Lung (tissue), 12 donors: Measurements from ENCODE around the gene USP44. TPM values are rescaled to one million over a fixed set of nuclear protein-coding genes. Genes with fewer than 3 reads are reported as not detected.

ENCODE experiments used
- ATAC-seq: fragments of 200-7000 bp; cut with Tn5 transposase; one replicate; pipeline ENCODE4 v1.9.1; 2020; ENCODE audit warnings: moderate number of reproducible peaks; ENCODE audit not compliant: insufficient read depth, low FRiP score
- DNase-seq, 3 donors: peaks; one replicate each; pipeline ENCODE4 v3.0.0-alpha.2; 2013 to 2017
- H3K27ac ChIP-seq, 2 donors: one replicate each; pipeline ENCODE4 v1.5.1; 2013; ENCODE audit warnings: mild to moderate bottlenecking in 2 of 2, moderate library complexity in 2 of 2, control low read depth in 1 of 2, inconsistent platforms in 1 of 2, low read depth in 1 of 2, low read length in 1 of 2
- H3K27me3 ChIP-seq, 3 donors: one replicate each; pipeline ENCODE4 v1.5.1; 2013; ENCODE audit warnings: low read length in 2 of 3; ENCODE audit not compliant: control insufficient read depth in 3 of 3, insufficient read depth in 3 of 3
- H3K36me3 ChIP-seq, 4 donors: one replicate each; pipeline ENCODE4 v1.5.1; 2013; ENCODE audit warnings: low read length in 4 of 4, mild to moderate bottlenecking in 1 of 4, moderate library complexity in 1 of 4; ENCODE audit not compliant: control insufficient read depth in 4 of 4, insufficient read depth in 4 of 4
- H3K4me1 ChIP-seq, 5 donors: one replicate each; pipeline ENCODE4 v1.5.1; 2013; ENCODE audit warnings: low read length in 5 of 5, mild to moderate bottlenecking in 2 of 5, moderate library complexity in 1 of 5; ENCODE audit not compliant: control insufficient read depth in 5 of 5, insufficient read depth in 5 of 5
- H3K4me3 ChIP-seq: one replicate; pipeline ENCODE4 v1.5.1; 2013; ENCODE audit warnings: mild to moderate bottlenecking, control low read depth, moderate library complexity
- H3K9ac ChIP-seq, 2 donors: one replicate each; pipeline ENCODE4 v1.5.1; 2013; ENCODE audit warnings: low read length in 2 of 2, control low read depth in 1 of 2; ENCODE audit not compliant: insufficient read depth in 1 of 2
- H3K9me3 ChIP-seq, 4 donors: one replicate each; pipeline ENCODE4 v1.5.1; 2013; ENCODE audit warnings: low read length in 3 of 4, mild to moderate bottlenecking in 1 of 4, moderate library complexity in 1 of 4; ENCODE audit not compliant: control insufficient read depth in 4 of 4, insufficient read depth in 3 of 4
- WGBS, 2 donors: extraction: QIAGEN DNeasy Blood & Tissue Kit; methylation state at CpG; one replicate each; pipeline ENCODE4 v1.1.7; 2013; 5-methylcytosine and 5-hydroxymethylcytosine counted together
- polyA plus RNA-seq, 2 donors: library from polyadenylated mRNA; stranded (reverse); fragments of 200-250 nt; gene quantifications; one replicate each; pipeline ENCODE4 v1.2.1, GENCODE V29; 2013
- total RNA-seq, 2 donors: library from RNA; depleted of rRNA in 1 of 2; stranded (reverse); fragments of >200 nt in 1 of 2; gene quantifications; one replicate each; pipeline ENCODE4 v1.2.1, GENCODE V29; 2014 to 2021
- TF ChIP-seq, protein P1 (sequence below): IDR thresholded peaks from 2 replicates; pipeline ENCODE4 v1.5.1; 2012; ENCODE audit warnings: mild to moderate bottlenecking; ENCODE audit errors: control extremely low read depth, extremely low read depth
- donor health status: control.
- donor health status: control.
- donor health status: Bipolar disorder and iron deficiency.
- donor health status: healthy.
- donor health status: DM: yes; HTN: yes; CAD: no.

The USP44 gene
- total and polyA plus RNA-seq, 4 donors: 2.3 to 18.6 (median 10.2) TPM

GRCh38 chr12:95506707-95507523, 44.4 kb downstream of the USP44 start:
- Histone ChIP-seq H3K36me3 (peaks cover 25 to 55% (median 35%) of the 10 kb centered on the region in 4 donors), H3K27ac (peak overlapping the region in 1 of 2 donors; percentile 67), H3K9me3 (no peaks in the 10 kb centered on the region), H3K4me3 (no peak overlapping the region), H3K4me1 (peaks cover 0 to 7% (median 3%) of the 10 kb centered on the region in 5 donors), H3K9ac (no peak overlapping the region), H3K27me3 (no peaks in the 10 kb centered on the region)
- 61 to 83% methylated on average over 10 of the region's 10 CpGs for WGBS, 2 donors
- peak in 1 of 3 donors; percentile 8 for DNase-seq
- no peak for ATAC-seq
- TF ChIP-seq, protein P1, sequence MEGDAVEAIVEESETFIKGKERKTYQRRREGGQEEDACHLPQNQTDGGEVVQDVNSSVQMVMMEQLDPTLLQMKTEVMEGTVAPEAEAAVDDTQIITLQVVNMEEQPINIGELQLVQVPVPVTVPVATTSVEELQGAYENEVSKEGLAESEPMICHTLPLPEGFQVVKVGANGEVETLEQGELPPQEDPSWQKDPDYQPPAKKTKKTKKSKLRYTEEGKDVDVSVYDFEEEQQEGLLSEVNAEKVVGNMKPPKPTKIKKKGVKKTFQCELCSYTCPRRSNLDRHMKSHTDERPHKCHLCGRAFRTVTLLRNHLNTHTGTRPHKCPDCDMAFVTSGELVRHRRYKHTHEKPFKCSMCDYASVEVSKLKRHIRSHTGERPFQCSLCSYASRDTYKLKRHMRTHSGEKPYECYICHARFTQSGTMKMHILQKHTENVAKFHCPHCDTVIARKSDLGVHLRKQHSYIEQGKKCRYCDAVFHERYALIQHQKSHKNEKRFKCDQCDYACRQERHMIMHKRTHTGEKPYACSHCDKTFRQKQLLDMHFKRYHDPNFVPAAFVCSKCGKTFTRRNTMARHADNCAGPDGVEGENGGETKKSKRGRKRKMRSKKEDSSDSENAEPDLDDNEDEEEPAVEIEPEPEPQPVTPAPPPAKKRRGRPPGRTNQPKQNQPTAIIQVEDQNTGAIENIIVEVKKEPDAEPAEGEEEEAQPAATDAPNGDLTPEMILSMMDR: no peak

DNA sequence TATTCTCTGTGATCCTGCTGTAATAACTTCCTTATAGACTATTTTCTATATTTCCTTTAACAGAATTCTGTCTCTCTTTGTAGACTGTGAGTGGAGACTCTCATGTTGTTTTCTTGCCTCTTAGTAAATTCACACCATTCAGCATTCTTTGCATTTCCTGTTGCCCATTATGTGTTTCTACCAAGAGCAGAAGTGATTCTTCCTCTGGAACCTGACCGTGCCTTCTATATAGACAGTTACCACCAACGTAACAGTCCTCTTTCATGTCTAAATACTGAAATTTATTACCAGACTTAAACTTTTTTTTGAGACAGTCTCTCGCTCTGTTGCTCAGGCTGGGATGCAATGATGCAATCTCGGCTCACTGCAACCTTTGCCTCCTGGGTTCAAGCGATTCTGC, 46.2 kb downstream of the USP44 start:
- no peak overlapping the region for H3K27ac ChIP-seq
- peaks cover 21 to 47% (median 35%) of the 10 kb centered on the region in 4 donors for H3K36me3 ChIP-seq

GRCh38 chr12:95504140-95504539, 47.1 kb downstream of the USP44 start:
- ATAC-seq: peak; percentile 15
- 67 to 83% methylated on average over 4 of the region's 4 CpGs for WGBS, 2 donors
- peak overlapping the region in 1 of 2 donors; percentile 47 for H3K27ac ChIP-seq

More for the DNA sequence above, 46.2 kb downstream of the USP44 start:
- H3K9ac ChIP-seq: no peak overlapping the region
- no peaks in the 10 kb centered on the region for H3K27me3 ChIP-seq
- H3K9me3 ChIP-seq: no peaks in the 10 kb centered on the region
- no peak overlapping the region for H3K4me3 ChIP-seq
- peaks cover 0 to 7% (median 3%) of the 10 kb centered on the region in 5 donors for H3K4me1 ChIP-seq
- DNase-seq (no peak), ATAC-seq (no peak)
- TF ChIP-seq, protein P1: no peak
- WGBS, 2 donors: 88 to 94% methylated on average over 5 of the region's 5 CpGs

More at GRCh38 chr12:95504140-95504539, 47.1 kb downstream of the USP44 start:
- no peak overlapping the region for H3K9ac ChIP-seq
- TF ChIP-seq, protein P1: no peak
- H3K27me3 ChIP-seq: no peaks in the 10 kb centered on the region
- H3K9me3 ChIP-seq: peaks cover 0 to 2% (median under 1%) of the 10 kb centered on the region in 4 donors
- no peak for DNase-seq
- H3K4me1 ChIP-seq: peaks cover 0 to 7% (median 3%) of the 10 kb centered on the region in 5 donors
- H3K4me3 ChIP-seq: no peak overlapping the region
- peaks cover 21 to 46% (median 38%) of the 10 kb centered on the region in 4 donors for H3K36me3 ChIP-seq
